HG02588 (cell line): Measurements from ENCODE around the gene UPP2.

Experiments
- ATAC-seq: cut with Tn5 transposase; IDR thresholded peaks from one replicate; pipeline ENCODE4 v1.9.1; 2021; ENCODE audit warnings: mild to moderate bottlenecking, moderate library complexity; ENCODE audit not compliant: unreplicated experiment

The UPP2 gene

DNA sequence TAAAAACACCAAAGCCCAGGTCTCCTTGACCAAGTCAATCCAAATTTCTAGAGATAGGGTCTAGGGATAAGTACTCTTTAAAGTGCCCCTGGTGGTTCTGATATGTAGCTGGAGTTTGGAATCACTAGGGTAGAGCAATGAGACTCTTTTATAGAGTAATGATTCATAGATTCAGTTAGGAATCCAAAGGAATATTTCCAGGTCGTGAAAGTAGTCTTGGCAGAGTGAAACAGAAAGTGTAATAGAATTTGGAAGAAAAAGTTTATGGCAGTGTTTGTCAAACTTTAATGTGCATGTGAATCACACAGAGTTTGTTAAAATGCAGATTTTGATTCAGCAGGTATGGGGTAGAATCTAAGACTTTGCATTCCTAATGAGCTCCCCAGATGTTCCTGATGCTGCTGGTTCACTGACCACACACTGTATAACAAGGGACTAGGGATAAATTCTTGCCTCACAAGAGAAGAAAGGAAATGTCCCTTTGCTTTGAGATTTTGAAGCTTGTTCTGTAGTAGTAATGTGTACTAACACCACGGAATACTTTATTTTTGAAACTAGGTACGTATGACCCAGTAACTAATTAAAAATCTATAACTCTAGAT, 1.8 kb downstream of the UPP2 start:
- ATAC-seq = no peak

- no peak for ATAC-seq
Observed at GRCh38 chr2:158104903-158105302, 3.2 kb downstream of the UPP2 start.

- ATAC-seq = no peak
Observed at GRCh38 chr2:158112992-158113391, 11.3 kb downstream of the UPP2 start.

DNA sequence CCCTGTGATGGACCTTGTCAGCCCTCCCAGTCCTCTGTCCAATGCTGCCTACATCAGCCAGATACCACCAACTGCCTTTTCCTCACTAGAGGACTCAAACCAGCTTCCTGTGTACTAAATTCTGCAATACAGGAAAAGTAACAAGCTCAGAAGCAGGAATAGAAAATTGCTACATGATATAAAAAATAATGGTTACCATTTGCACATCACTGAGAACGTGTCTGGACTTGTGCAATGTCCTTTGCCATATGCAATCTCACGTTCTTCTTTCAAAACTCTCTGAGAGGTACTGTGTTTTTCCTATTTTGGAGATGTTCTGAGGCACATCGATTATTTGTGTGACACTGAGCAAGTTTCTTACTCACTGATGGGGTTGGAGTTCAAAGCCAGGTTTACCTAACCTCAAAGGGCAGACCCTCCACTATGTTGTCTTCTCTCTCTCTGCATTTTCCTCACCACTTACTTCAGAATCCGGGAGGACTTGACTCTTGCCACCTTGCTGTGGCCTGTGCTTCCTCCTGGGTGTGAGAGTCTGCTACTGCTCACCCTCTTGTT, 12.1 kb downstream of the UPP2 start:
- no peak for ATAC-seq

DNA sequence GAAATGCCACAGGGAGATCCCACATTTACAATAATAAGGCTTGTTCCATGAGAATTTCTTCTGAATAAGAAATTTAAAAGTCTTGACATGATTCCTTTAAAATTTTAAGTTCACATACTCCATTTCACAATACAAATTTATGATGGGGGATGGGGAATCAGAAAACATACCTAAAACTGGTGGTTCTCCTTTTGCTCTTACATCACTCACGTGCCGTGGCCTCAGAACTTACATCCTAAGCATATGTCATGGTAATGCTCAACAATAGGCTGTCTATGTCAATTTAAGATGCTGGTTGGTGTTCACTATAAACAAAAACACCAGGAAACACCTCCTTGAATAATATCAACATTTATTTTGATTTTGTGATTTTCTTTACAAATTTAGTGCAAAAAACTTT, 12.8 kb downstream of the UPP2 start:
- ATAC-seq = no peak

- ATAC-seq = no peak
Observed at GRCh38 chr2:158115202-158115767, 13.6 kb downstream of the UPP2 start.

- ATAC-seq = no peak
Observed at GRCh38 chr2:158116936-158117335, 15.3 kb downstream of the UPP2 start.

DNA sequence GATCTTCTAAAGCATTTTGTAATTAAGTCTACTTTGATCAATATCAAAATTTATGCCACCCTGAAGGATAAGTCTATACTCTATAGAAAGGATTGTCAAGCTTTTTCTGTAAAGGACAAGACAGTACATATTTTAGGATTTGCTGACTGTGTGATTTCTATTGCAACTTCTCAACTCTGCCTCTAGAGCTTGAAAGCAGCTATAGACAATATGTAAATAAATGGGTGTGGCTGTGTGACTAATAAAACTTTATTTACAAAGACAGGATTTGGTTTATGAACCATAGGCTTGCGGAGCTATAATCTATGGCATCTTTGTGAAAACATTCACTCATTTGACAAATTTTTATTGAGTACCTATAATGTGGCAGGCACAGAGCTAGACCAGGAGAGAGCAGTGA, 18.4 kb downstream of the UPP2 start:
- no peak for ATAC-seq

- no peak for ATAC-seq
Observed at GRCh38 chr2:158120664-158121641, 19.3 kb downstream of the UPP2 start.

GRCh38 chr2:158124896-158125295, 23.2 kb downstream of the UPP2 start:
- ATAC-seq = no peak

DNA sequence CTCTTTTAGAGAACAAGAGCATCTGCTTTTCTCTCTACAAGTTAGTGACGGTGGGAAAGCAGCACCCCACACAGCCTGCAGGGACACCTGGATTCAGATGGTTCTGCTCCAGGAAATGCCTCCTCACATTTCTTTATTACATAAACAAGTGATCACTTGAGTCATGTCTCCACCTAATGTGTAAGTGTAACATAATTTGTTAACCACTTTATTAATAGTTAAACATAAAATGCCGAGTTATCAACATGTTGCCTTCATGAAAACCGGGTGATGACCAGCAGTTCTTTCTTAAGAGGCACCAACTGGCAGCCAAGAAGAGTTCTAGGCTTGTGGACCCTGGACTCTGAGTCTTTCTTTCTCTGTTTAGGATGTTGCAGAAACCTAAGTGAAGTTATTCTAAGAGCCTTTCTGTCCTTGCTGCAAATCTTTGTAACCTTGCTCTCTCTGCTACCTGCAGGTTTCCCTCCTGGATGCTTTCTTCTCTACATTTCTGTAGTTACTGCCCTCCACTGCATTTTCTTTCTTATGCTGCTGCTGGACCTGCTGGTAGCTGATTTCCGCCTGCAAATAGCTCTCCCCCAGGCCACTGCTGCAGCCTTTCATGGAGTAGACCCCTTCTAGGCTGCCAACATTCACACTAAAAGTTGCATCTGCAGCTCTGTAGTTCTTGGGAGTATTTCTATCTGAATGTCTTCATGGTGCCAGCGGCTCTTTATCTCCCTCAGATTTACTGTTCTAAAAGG, 24.3 kb downstream of the UPP2 start:
- no peak for ATAC-seq

GRCh38 chr2:158127380-158127804, 25.7 kb downstream of the UPP2 start:
- ATAC-seq = no peak

DNA sequence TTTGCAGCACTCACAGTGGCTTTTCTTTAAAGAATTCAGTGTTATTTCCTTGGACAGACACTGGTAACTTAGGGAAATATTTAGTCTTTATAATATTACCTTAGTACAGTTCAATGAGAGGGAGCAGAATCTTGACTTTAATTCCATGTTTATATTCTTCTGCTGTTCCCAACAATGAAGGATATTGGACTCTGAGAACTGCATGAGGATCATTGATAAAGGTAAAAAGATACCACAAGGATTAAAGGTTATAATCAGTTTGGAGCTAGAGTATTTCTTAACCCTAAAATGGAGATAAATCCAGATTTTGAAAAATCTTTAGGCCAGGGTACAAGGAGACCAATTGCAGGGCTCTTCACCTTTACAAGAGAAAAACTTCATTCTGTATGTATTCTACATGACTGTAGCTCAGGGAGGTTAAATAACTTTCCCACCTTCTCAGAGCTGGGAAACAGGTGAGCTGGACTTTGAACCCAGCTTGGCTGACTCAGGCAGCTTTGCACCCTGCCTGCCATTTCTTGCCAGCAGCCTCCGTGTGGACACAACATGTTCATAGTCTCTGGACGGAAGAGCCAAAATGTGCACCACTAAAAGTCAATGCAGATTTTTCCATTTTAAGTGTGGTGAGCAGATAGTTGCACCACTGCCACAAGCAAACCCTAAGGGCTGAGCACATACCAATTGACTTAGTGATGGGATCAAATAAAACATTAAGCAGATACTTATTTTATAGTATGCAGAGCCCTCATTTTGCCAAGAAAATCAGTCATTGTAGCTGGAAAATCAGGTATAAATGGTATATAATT, 26.7 kb downstream of the UPP2 start:
- ATAC-seq = no peak

DNA sequence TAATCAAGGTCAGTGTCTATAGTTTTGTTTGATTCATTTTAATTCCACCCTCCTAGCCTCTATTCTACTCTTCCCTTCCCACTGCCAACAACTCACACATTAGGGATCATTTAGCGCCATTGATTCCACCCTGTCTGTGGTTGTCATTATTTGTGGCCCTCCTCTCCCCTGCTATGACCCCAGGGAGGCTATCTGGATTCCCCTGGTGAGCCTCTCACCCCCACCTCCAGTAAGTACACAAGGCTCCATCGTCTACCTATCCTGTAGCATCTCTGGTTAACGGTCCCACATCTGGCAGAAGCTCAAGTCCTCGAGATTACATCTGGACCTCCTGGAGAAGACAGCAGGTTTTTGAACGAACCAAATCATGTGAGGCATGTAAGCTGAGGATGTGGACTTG, 27.4 kb downstream of the UPP2 start:
- ATAC-seq = no peak

GRCh38 chr2:158130832-158131473, 29.3 kb downstream of the UPP2 start:
- no peak for ATAC-seq

- ATAC-seq = no peak
Observed at GRCh38 chr2:158131483-158131912, 29.8 kb downstream of the UPP2 start.

DNA sequence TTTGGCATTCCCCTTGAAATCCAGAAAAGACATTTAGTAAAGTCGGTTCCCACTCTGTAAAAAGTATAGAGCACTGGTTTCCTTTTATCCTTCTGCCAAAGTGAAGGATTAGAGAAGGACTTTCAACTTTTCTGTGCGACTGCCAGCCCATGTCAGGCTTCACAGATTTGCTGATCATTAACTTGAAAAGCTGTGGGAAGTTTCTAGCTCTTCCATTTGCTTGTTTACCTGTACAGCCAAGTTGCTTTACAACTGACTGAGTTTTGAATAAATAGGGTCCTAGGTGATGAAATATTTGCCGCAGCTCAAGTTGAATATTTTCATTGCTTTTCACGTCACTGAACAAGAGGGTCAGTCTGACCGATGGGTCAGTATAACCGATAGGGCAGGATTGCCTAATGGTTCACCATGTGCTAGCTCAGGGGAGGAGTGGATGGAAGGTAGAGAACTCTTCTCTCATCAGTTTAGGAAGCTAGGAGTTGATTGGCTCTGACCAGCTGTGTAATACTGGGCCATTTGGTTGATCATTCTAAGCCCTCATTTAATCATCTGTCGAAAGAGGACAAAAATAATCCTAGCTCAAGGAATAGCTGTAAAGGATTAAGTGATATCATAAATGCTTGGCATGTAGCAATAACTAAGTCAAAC, 30.4 kb downstream of the UPP2 start:
- ATAC-seq = no peak

- no peak for ATAC-seq
Observed at GRCh38 chr2:158134055-158134454, 32.4 kb downstream of the UPP2 start.

DNA sequence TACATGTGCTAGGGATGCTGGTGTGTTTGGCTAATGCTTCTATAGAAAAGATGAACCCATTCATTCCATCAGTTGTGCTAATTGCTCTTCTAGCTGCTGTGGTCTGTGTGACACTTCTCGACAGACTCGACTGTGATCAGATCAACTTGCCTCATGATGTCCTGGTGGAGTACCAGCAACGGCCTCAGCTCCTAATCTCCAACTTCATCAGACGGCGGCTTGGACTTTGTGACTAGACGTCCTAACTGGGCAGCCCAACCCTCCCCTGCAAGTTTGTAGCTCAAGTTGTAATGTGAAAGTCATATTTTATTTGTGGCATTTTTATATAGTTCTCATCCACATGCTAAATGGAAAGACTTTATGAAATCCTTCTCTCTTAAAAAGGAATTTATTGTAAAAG, 33.0 kb downstream of the UPP2 start:
- no peak for ATAC-seq
